ENCODE measurements around the gene ASB18.

ASB18 gene

DNA sequence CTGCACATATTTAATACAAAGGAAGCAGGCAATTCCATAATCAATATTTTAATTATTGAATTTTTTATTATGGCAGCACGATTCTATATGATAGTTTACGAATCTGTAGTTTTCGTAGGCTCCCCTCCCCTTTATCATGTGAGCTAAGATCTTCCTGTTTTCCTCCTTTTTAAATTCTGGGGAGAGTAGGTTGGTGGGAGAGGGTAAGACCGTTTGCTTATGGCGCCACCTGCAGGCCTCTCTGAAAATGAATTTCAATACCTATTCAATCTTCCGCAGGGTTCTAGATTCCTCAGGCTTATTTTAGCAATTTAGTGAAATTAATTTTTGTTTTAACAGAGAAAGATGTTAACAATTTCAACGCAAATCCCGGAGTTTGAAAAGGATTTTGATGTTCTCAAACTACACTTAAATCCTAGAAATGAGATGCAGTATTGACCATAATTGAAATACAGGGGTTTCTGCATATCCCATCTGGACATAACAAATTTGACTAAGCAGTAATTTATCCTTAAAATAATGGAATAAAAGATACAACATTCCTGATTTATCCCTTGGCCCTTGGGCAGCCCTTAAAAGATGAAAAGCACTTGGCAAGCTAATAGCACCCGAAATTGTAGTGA, 83.3 kb downstream of the ASB18 start:
- Mint-ChIP-seq H3K9me3 (peaks cover 13% of the 10 kb centered on the region), H3K27ac (no peak overlapping the region), H3K27me3 (ENCODE audit: low read depth, poor library complexity) (peaks cover 28% of the 10 kb centered on the region), H3K36me3 (ENCODE audit: low read depth) (peaks cover 26% of the 10 kb centered on the region), H3K4me3 (peak overlapping the region; percentile 31), H3K4me1 (peaks cover 25% of the 10 kb centered on the region)
- TF ChIP-seq, protein P1, sequence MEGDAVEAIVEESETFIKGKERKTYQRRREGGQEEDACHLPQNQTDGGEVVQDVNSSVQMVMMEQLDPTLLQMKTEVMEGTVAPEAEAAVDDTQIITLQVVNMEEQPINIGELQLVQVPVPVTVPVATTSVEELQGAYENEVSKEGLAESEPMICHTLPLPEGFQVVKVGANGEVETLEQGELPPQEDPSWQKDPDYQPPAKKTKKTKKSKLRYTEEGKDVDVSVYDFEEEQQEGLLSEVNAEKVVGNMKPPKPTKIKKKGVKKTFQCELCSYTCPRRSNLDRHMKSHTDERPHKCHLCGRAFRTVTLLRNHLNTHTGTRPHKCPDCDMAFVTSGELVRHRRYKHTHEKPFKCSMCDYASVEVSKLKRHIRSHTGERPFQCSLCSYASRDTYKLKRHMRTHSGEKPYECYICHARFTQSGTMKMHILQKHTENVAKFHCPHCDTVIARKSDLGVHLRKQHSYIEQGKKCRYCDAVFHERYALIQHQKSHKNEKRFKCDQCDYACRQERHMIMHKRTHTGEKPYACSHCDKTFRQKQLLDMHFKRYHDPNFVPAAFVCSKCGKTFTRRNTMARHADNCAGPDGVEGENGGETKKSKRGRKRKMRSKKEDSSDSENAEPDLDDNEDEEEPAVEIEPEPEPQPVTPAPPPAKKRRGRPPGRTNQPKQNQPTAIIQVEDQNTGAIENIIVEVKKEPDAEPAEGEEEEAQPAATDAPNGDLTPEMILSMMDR (IDR thresholded peaks at IDR 0.05): peak; percentile 83
- DNase-seq: peak; percentile 83

DNA sequence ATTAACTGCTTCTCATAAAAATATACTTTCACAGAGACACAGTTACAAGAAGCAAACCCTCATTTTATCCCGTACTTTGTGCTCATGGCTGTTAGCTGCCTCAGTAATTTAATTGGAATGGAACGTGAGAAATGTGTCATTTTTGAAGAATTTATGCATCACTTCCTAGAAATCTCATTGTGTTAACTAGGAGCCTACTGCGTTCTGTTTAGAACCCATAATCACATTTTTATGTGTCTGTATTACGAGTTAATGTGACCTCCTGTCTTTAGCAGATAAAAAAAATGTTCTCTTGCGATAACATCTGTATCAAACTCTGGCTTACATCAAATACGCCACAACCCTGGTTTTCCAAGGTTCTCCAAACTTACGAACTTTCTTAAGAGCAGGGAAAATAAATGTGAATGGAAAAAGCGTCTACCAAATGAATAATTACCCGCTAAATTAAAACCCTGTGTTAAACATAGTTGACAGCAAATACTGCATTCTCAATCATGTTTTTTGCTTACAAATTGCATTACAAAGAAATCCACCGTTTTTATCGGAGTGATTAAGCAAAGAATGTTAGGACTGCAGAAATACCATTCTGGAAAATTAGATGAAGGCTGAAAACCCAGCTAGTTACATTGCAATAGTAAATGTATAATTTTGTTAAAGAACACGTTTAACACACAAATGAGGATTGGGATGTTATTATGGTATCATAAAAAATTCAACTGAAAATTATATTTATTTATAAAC, 84.0 kb downstream of the ASB18 start:
- Mint-ChIP-seq H3K4me3 (peak overlapping the region; percentile 80), H3K27me3 (ENCODE audit: low read depth, poor library complexity) (peaks cover 26% of the 10 kb centered on the region), H3K4me1 (peaks cover 32% of the 10 kb centered on the region), H3K36me3 (ENCODE audit: low read depth) (peaks cover 20% of the 10 kb centered on the region), H3K27ac (no peak overlapping the region), H3K9me3 (peaks cover 9% of the 10 kb centered on the region)
- TF ChIP-seq, protein P1 (IDR thresholded peaks at IDR 0.05): no peak
- DNase-seq: no peak

DNA sequence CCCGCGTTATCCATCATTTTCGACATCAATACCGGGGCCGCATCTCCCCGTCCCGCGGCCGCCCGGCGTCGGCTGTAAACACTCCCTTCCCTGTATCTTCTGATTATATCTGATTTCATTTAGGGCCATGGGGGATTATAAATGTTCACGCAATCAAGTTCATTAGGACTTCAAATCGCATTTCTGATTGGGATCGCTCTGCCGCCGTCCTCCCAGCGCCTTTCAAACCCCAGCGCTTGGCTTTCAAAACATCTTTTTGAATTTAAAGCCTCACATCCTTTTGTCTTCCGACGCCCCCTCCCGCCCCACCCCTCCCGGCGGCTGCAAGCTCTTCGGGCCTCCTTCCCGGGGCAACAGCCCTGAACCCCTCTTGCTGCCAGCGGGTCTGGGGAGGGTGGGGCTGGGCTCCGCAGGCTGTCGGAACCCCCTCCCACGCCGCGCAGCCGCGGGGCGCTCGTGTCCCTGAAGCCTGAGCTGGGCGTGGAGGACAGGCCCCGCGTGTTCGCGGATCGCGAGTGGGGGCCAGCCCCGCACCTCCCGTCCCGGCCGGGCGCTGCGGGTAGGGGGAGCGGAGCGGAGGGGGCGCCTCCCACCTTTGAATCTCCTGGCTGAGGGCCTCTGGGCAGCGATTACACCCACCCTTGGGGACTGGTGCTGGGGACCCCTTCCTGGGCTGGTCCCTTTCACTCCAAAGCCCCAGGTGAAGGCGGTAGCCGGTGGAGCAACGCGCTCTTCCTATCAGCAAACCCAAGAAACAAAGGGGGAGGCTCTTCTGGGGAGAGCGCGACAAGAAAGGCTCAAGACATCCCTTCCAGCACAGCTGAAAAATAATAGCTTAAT, 84.8 kb downstream of the ASB18 start:
- peaks cover 12% of the 10 kb centered on the region for H3K36me3 Mint-ChIP-seq (ENCODE audit: low read depth)
- H3K4me1 Mint-ChIP-seq: peaks cover 40% of the 10 kb centered on the region
- peak overlapping the region; percentile 87 for H3K4me3 Mint-ChIP-seq
- DNase-seq: no peak
- peaks cover 31% of the 10 kb centered on the region for H3K27me3 Mint-ChIP-seq (ENCODE audit: low read depth, poor library complexity)
- TF ChIP-seq, protein P1 (IDR thresholded peaks at IDR 0.05): no peak
- no peak overlapping the region for H3K27ac Mint-ChIP-seq
- peaks cover 8% of the 10 kb centered on the region for H3K9me3 Mint-ChIP-seq

DNA sequence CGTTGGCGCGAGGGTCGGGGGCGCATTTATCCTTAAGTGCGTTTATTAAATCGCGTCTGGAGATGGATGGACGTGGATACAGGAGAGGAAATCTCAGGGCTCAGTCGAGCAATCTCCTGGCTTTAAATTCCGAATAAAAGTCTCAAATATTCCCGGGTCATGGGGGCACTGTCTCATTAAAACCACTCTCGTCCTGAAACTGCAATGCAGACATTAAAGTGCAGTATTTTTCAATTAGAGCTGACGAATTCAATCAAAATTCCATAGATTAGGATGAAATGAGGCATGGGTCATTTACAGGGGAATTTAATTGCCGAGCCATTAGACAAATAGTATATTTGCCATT, 85.3 kb downstream of the ASB18 start:
- Mint-ChIP-seq H3K27me3 (ENCODE audit: low read depth, poor library complexity) (peaks cover 37% of the 10 kb centered on the region), H3K9me3 (peaks cover 3% of the 10 kb centered on the region), H3K27ac (no peak overlapping the region), H3K4me1 (peaks cover 46% of the 10 kb centered on the region), H3K4me3 (peak overlapping the region; percentile 87), H3K36me3 (ENCODE audit: low read depth) (peaks cover 6% of the 10 kb centered on the region)
- no peak for DNase-seq
- TF ChIP-seq, protein P1 (IDR thresholded peaks at IDR 0.05): no peak

DNA sequence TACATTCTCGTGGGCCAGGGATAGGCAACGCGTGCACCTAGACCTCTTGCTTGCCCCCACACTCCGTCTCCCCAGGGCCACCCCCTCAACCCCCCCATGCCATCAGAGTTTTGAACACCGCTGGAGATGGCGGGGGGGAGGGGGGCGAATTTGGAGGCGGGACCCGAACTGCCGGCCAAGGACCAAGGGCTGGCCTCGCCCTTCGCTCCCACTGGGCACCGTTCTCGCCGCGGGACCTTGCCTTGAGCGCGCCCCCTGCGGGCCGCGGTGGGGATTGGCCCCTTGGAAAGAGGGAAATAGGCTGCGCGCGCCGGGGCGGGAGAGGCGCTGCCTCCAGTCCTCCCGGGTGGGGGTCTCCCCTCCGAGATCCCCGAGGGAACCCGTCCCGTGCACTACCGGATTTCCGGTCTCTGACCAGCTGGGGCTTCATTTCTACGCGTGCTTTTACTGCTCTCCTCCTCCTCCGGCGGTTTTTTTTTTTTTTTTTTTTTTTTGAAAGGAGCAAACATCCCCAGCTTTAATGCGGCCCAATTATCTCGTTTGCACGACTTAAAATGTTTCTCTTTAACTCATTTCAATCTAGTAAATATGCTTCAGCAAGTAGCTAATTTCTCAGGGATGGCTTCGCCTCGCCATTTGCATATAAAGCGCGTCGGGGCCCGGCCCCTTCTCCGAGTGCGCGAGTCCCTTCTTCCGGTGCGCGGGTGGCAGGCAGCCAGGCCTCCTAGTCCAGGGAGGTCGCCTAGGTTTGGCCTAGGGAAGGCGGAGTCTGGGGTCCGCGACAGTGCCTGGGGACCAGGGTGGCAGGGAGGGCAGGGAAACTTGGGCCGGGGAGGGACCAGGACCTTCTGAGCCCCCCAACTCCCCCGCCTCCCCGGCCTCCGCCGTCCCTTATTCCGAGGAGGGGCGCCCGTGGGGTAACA, 86.0 kb downstream of the ASB18 start:
- TF ChIP-seq, protein P1 (IDR thresholded peaks at IDR 0.05): peak; percentile 82
- Mint-ChIP-seq H3K27ac (no peak overlapping the region), H3K4me3 (peak overlapping the region; percentile 87), H3K36me3 (ENCODE audit: low read depth) (no peaks in the 10 kb centered on the region), H3K27me3 (ENCODE audit: low read depth, poor library complexity) (peaks cover 43% of the 10 kb centered on the region), H3K9me3 (no peaks in the 10 kb centered on the region), H3K4me1 (peaks cover 49% of the 10 kb centered on the region)
- DNase-seq: peak; percentile 89
